ENCODE measurements around the gene SEPTIN1.
A peak's percentile ranks its signal among the peaks of the same experiment; 100 is the strongest.
"Not testable (repeated sequence)": the region's sequence is repeated elsewhere in the genome, so short reads cannot be mapped to it uniquely, and the experiment has no call there.

The SEPTIN1 gene

DNA sequence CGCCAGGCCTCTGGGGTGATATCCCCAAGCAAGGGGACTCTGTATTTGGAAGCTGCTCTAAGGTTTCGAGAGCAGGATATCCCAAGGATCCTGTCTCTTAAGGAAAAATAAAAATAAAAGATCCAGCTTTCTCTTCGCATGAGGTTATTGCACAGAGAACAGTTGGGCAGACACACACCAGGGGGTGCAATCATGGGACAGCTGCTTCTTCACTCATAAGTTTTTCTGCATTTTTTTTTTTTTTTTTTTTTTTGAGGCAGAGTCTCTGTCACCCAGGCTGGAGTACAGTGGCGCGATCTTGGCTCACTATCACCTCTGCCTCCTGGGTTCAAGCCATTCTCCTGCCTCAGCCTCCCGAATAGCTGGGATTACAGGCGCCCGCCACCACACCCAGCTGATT lies 40.4 kb downstream of the SEPTIN1 start:
- not testable (repeated sequence) for DNase-seq (ENCODE audit: low read depth in 2 of 2)

- DNase-seq (ENCODE audit: low read depth in 2 of 2): no peak
These were observed 41.7 kb downstream of the SEPTIN1 start for GRCh38 chr16:30340621-30341020.

- not testable (repeated sequence) for DNase-seq (ENCODE audit: low read depth in 2 of 2)
These were observed 43.6 kb downstream of the SEPTIN1 start for GRCh38 chr16:30338715-30339114.

DNA sequence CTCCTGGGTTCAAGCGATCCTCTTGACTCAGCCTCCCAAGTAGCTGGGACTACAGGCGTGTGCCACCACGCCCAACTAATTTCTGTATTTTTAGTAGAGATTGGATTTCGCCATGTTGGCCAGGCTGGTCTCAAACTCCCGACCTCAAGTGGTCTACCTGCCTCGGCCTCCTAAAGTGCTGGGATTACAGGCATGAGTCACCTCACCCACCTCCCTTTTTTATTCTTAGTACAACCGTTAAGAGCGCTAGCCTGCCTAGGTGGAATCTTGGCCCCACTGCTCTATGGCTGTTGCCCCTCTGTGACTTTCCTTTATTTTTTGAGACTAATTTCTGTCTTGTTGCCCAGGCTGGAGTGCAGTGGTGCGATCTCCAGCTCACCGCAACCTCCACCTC lies 44.4 kb downstream of the SEPTIN1 start:
- DNase-seq (ENCODE audit: low read depth in 2 of 2): not testable (repeated sequence)

DNA sequence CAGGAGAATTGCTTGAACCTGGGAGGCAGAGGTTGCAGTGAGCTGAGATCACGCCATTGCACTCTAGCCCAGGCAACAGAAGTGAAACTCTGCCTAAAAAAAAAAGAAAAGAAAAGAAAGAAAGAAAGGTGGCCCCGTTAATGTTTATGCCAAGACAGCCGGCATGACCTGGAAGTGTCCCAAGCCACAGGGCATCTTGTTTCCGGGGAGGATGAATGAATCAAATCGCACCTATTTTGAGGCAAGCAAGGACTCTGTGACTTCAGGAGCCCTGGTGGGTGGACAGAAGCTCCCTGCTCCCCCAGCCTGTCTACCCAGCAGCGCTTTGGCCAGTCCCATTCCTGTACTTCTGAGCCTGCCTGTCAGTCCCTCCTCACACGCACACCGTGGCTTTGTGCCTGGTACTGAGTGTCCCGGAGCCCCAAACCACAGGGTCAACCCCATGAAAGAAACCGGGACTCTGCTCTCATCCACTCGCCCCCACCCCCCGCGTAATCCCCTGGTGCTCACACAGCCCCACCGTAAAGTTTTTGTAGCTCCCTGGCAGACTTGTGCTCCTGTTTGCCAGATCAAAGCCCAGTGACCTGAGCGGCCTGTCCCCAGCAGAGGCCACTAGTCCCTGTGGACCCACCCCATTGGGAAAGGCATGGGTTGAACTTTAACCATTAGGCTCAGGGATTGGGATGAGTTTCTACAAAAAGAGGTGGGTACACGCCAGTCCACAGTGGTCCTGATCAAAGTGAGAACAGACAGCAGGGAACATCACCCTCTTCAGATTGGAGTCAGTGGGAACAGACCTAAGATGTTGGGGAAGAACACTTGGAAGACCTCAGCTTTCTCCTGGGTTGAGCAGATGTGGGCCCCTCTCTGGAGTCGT lies 46.5 kb downstream of the SEPTIN1 start:
- DNase-seq (ENCODE audit: low read depth in 2 of 2): no peak

DNA sequence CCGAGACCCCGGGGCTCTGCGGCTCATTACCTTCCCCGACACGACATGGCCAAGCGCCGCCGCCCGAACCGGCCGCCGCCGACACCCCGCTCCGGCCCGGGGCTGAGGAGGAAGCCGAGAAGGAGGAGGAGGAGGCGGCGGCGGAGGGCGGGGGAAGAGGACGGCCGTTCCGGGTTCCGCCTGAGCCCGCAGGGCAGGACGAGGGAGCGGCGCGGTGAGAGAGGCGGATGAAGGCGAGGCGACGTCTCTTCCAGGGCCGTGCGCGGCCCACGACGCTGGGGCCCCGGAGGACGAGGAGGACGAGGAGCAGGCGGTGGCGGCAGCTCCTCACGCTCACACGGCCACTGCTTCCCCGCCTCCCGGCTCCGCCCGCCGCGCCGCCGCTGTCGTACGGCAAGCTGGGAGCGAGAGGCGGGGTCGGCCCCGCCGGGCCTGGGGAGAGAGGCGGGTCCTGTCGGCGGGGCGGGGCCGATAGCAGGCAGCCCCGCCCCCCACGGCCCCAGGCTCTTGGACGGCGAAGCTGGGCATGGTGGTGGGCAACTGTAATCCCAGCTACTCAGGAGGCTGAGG lies 47.2 kb downstream of the SEPTIN1 start:
- DNase-seq (ENCODE audit: low read depth in 2 of 2): peak; percentile 62 to 70

DNA sequence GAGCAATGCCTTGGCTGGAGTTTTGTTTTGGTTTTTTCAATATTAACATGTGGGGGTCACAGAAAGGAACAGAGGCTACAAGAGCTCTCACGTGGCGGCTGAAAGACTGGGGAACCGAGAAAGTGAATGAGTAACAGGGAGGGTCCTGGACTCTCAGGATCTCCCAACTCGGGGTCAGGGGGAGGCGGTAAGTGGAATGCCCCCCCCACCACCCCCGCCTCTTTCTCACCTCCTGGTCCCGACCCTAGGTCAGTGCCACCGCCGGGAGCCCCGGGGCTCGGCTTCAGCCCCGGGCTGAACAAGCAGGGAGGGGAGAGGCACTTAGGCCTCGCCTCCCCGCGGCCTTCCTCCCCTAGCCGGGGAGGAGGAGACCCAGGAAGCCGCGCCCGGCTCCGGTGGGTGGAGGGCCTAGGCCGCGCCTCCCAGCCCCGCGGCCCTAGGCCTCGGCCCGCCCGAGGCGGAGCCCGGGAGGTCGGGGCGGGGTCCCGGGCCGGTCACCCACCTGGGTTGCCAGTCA lies 47.8 kb downstream of the SEPTIN1 start:
- DNase-seq (ENCODE audit: low read depth in 2 of 2): peak; percentile 59 to 73

Measured in stimulated activated CD8-positive, alpha-beta memory T cell treated with anti-CD3 and anti-CD28 coated beads, Interleukin-2, amount 100 ng/mL, for 1 hour (primary cell).